PC-3 (cell line): ENCODE data around the gene SRD5A3.

Experiments
- CTCF ChIP-seq: fragments of 300-600 bp; sonication (generic); conservative IDR thresholded peaks from 2 replicates; pipeline ENCODE4 v1.5.1; 2017; ENCODE audit warnings: antibody characterized with exemption, low read depth, mild to moderate bottlenecking, low read length
- EZH2 ChIP-seq: fragments of 300-600 bp; sonication (generic); IDR thresholded peaks from one replicate; pipeline ENCODE4 v1.6.1; 2017; ENCODE audit warnings: antibody characterized with exemption, mild to moderate bottlenecking, low read length; ENCODE audit not compliant: unreplicated experiment
- EZH2phosphoT487 ChIP-seq: fragments of 300-600 bp; sonication (generic); IDR thresholded peaks from 2 replicates; pipeline ENCODE4 v1.6.1; 2018; ENCODE audit warnings: mild to moderate bottlenecking, antibody characterized with exemption, low read length, borderline replicate concordance

GRCh38 chr4:55366621-55367020, 20.6 kb downstream of the SRD5A3 start:
- no peak for TF ChIP-seq EZH2
- no peak for TF ChIP-seq CTCF
- TF ChIP-seq EZH2phosphoT487, result no peak
